Left ventricle myocardium inferior (tissue), 1 donor: ENCODE measurements around the gene F7. TPM values are rescaled to one million over a fixed set of nuclear protein-coding genes. Genes with fewer than 3 reads are reported as not detected.

Experiments used
- DNase-seq: peaks from one replicate; pipeline ENCODE4 v3.0.0-alpha.2; 2020
- H3K27ac ChIP-seq: fragments of 200-600 bp; replicated peaks from 2 replicates; pipeline ENCODE4 v1.8.0; 2021
- H3K27me3 ChIP-seq: fragments of 200-600 bp; 2 replicates; pipeline ENCODE4 v1.8.0; 2021; ENCODE audit warnings: low read depth
- H3K36me3 ChIP-seq: fragments of 200-600 bp; 2 replicates; pipeline ENCODE4 v1.8.0; 2021
- H3K4me1 ChIP-seq: fragments of 200-600 bp; 2 replicates; pipeline ENCODE4 v1.8.0; 2021
- H3K4me3 ChIP-seq: fragments of 200-600 bp; 2 replicates; pipeline ENCODE4 v1.8.0; 2021; ENCODE audit warnings: mild to moderate bottlenecking, moderate library complexity
- H3K9me3 ChIP-seq: fragments of 200-600 bp; replicated peaks from 2 replicates; pipeline ENCODE4 v1.8.0; 2021
- CTCF ChIP-seq: fragments of 200-600 bp; IDR thresholded peaks from 2 replicates; pipeline ENCODE4 v1.8.0; 2021; ENCODE audit warnings: antibody characterized with exemption, mild to moderate bottlenecking, borderline replicate concordance
- intact Hi-C: fragments of 100-400 bp; cut with micrococcal nuclease; formaldehyde crosslinking; loops from one replicate; pipeline ENCODE4 v1.11.0; 2022
- total RNA-seq: library from RNA; stranded (reverse); fragmentation: NEBNext Ultra II Directional; extraction: Animal tissue kit (Norgen Biotek cat#: 25700); gene quantifications from one replicate; pipeline ENCODE4 v1.2.1, GENCODE V29; 2021
- donor health status: DM: no; HTN: yes; CAD: no; lungs with severe emphysema.

Gene F7
- total RNA-seq, 1 donor from 2014 or later: not detected

- Histone ChIP-seq H3K4me3 (no peak overlapping the region), H3K36me3 (peaks cover 10% of the 10 kb centered on the region), H3K27ac (no peak overlapping the region), H3K4me1 (no peaks in the 10 kb centered on the region), H3K27me3 (no peaks in the 10 kb centered on the region), H3K9me3 (no peaks in the 10 kb centered on the region)
- DNase-seq: peak; percentile 11
- no peak for TF ChIP-seq CTCF
- intact Hi-C loops: no loop called here
Observed at GRCh38 chr13:113059891-113060290, 45.7 kb upstream of the F7 start.

DNA sequence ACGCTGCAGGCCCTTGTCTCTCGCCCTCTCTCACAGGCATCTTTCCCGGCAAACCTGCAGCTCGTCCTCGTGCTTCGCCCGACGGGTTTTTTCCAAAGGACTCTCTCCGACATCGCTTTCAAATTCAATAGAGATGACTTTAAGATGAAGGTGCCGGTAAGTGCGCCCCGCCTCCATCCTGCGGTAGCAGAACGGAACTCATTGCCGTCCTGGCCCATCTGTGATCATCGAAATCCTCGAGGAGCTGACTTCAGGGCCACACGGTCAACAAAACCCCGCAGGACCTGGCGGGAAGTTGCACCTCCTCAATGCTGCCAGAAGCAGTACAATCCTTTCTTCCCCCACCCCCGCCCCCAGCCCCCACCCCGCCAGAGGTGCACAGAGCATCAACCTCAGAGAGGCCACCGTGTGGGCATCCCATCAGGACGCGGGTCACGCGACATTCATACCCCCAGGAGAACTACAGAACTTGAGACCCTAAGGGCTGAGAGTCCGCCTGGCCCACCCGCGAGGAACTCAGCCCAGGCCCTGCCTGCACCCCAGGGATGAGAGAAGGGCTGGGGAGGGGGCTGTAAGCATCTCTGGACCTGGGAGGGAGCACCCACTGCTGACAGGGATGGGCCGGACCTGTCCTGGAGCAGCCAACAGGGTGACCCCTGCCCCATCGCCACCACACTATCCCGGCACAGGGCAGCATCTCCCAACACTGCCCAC lies 44.9 kb upstream of the F7 start:
- intact Hi-C loops: no loop called here
- Histone ChIP-seq H3K9me3 (no peaks in the 10 kb centered on the region), H3K36me3 (peaks cover 13% of the 10 kb centered on the region), H3K4me3 (no peak overlapping the region), H3K27ac (no peak overlapping the region), H3K4me1 (no peaks in the 10 kb centered on the region), H3K27me3 (no peaks in the 10 kb centered on the region)
- TF ChIP-seq CTCF: no peak
- DNase-seq: peak; percentile 5

- TF ChIP-seq CTCF: no peak
- DNase-seq: no peak
- Histone ChIP-seq H3K36me3 (peaks cover 18% of the 10 kb centered on the region), H3K9me3 (no peaks in the 10 kb centered on the region), H3K4me3 (no peak overlapping the region), H3K27ac (no peak overlapping the region), H3K4me1 (no peaks in the 10 kb centered on the region), H3K27me3 (no peaks in the 10 kb centered on the region)
- intact Hi-C loops: no loop called here
Observed at GRCh38 chr13:113061271-113061625, 44.3 kb upstream of the F7 start.

- H3K4me1 ChIP-seq: no peaks in the 10 kb centered on the region
- no peak for DNase-seq
- no peak for TF ChIP-seq CTCF
- H3K9me3 ChIP-seq: no peaks in the 10 kb centered on the region
- intact Hi-C loops: no loop called here
- no peak overlapping the region for H3K4me3 ChIP-seq
- H3K27ac ChIP-seq: no peak overlapping the region
- no peaks in the 10 kb centered on the region for H3K27me3 ChIP-seq
- H3K36me3 ChIP-seq: peaks cover 21% of the 10 kb centered on the region
Observed at GRCh38 chr13:113061796-113062425, 43.7 kb upstream of the F7 start.

- no peak for DNase-seq
- Histone ChIP-seq H3K4me1 (no peaks in the 10 kb centered on the region), H3K4me3 (no peak overlapping the region), H3K36me3 (peaks cover 22% of the 10 kb centered on the region), H3K27me3 (no peaks in the 10 kb centered on the region), H3K27ac (no peak overlapping the region), H3K9me3 (no peaks in the 10 kb centered on the region)
- TF ChIP-seq CTCF: no peak
- intact Hi-C loops: no loop called here
Observed at GRCh38 chr13:113062691-113063090, 42.9 kb upstream of the F7 start.
